GM23248 (cell line): ENCODE data around the gene BCL2L14.

Source experiments
- EZH2 ChIP-seq: fragments of 200-600 bp; sonication (generic); IDR thresholded peaks from 2 replicates; pipeline ENCODE4 v1.6.1; 2018; ENCODE audit warnings: antibody characterized with exemption, mild to moderate bottlenecking; ENCODE audit not compliant: insufficient read depth, poor library complexity, severe bottlenecking
- EZH2phosphoT487 ChIP-seq: fragments of 200-600 bp; sonication (generic); IDR thresholded peaks from 2 replicates; pipeline ENCODE4 v1.6.1; 2018; ENCODE audit warnings: antibody characterized with exemption, moderate library complexity, mild to moderate bottlenecking, low read depth; ENCODE audit not compliant: insufficient read depth

GRCh38 chr12:12054993-12055392 lies 15.7 kb upstream of the BCL2L14 start:
- TF ChIP-seq EZH2 (no peak), EZH2phosphoT487 (no peak)
